Activated CD8-positive, alpha-beta T cell treated with anti-CD3 and anti-CD28 coated beads, Interleukin-2, amount 10 ng/mL, durations not matched to agents 7 days and 5 days (primary cell): ENCODE results near the gene UCK1. TPM values are rescaled to one million over a fixed set of nuclear protein-coding genes. Genes with fewer than 3 reads are reported as not detected.
"Not testable (repeated sequence)": the region's sequence is repeated elsewhere in the genome, so short reads cannot be mapped to it uniquely, and the experiment has no call there.

Experiments used
- ATAC-seq: fragments of 150-1000 bp; cut with Tn5 transposase; one replicate; pipeline ENCODE4 v1.10.0; 2021; ENCODE audit warnings: moderate library complexity
- CTCF ChIA-PET: fragments of 350-600 bp; sonication (Branson Sonifier 250); formaldehyde crosslinking; loops from one replicate; lab custom pipeline; 2021; ENCODE audit warnings: antibody characterized with exemption; lab: Charles Lee
- POLR2A ChIA-PET: fragments of 350-600 bp; sonication (Branson Sonifier 250); formaldehyde crosslinking; loops from one replicate; lab custom pipeline; 2021; ENCODE audit warnings: antibody characterized with exemption; lab: Charles Lee
- DNase-seq: peaks from one replicate; pipeline ENCODE4 v3.0.0-alpha.2; 2020
- H3K27ac Mint-ChIP-seq: one replicate; pipeline ENCODE4 v1.8.0; 2021; ENCODE audit warnings: mild to moderate bottlenecking, mixed read lengths
- H3K27me3 Mint-ChIP-seq: one replicate; pipeline ENCODE4 v1.8.0; 2021; ENCODE audit warnings: low read depth, mixed read lengths
- H3K36me3 Mint-ChIP-seq: one replicate; pipeline ENCODE4 v1.8.0; 2021; ENCODE audit warnings: low read depth, mixed read lengths
- H3K4me1 Mint-ChIP-seq: one replicate; pipeline ENCODE4 v1.8.0; 2021; ENCODE audit warnings: low read depth, mixed read lengths
- H3K4me3 Mint-ChIP-seq: one replicate; pipeline ENCODE4 v1.8.0; 2021; ENCODE audit warnings: mild to moderate bottlenecking, mixed read lengths
- H3K9me3 Mint-ChIP-seq: one replicate; pipeline ENCODE4 v1.8.0; 2022; ENCODE audit warnings: mixed read lengths; ENCODE audit not compliant: insufficient read depth
- total RNA-seq, 2 experiments: library from RNA; stranded (reverse); gene quantifications; one replicate each; pipeline ENCODE4 v1.2.3, GENCODE V29; 2021

Gene UCK1
- total RNA-seq, 2 experiments from 2014 or later, result 35.8 to 36.6 TPM

GRCh38 chr9:131517761-131518190 lies 13.3 kb downstream of the UCK1 start:
- no peaks in the 10 kb centered on the region for H3K9me3 Mint-ChIP-seq
- POLR2A ChIA-PET, result no interaction called here

DNA sequence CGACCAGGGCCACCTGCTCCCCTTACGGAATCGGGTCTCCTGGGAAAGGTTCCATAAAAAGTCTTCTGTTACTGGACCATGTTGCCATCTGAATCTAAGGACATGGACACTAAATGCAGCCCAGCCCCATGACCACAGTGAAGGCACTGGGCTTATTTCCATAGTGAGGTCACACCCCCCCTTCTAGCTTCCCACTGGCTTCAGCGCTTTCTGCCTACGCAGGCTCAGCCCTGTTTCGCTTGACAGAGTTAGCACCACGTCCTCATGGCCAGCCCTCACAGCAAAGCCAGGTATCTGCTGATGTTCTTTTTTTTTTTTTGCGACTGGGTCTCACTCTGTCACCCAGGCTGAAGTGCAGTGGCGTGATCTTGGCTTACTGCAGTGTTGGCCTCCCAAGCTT lies 14.1 kb downstream of the UCK1 start:
- ATAC-seq (no peak), DNase-seq (no peak)
- no peaks in the 10 kb centered on the region for H3K27me3 Mint-ChIP-seq
- ChIA-PET CTCF (no interaction called here), POLR2A (no interaction called here)
- H3K9me3 Mint-ChIP-seq, result no peaks in the 10 kb centered on the region
- no peaks in the 10 kb centered on the region for H3K4me1 Mint-ChIP-seq
- no peak overlapping the region for H3K4me3 Mint-ChIP-seq
- H3K36me3 Mint-ChIP-seq, result peaks cover 41% of the 10 kb centered on the region
- no peak overlapping the region for H3K27ac Mint-ChIP-seq

More at GRCh38 chr9:131517761-131518190, 13.3 kb downstream of the UCK1 start:
- DNase-seq (no peak), ATAC-seq (no peak)
- Mint-ChIP-seq H3K36me3 (peaks cover 41% of the 10 kb centered on the region), H3K27me3 (no peaks in the 10 kb centered on the region), H3K27ac (no peak overlapping the region), H3K4me1 (no peaks in the 10 kb centered on the region), H3K4me3 (no peak overlapping the region)
- CTCF ChIA-PET, result no interaction called here

DNA sequence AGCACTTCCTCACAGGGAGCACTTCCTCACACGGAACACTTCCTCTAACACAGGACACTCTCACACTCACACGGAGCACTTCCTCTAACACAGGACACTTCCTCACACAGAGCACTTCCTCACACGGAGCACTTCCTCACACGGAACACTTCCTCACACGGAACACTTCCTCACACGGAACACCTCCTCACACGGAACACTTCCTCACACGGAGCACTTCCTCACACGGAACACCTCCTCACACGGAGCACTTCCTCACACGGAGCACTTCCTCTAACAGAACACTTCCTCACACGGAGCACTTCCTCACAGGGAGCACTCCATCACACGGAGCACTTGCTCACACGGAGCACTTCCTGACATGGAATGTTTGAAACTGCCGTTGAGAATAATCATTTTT lies 15.0 kb downstream of the UCK1 start:
- Mint-ChIP-seq H3K27ac (no peak overlapping the region), H3K27me3 (no peaks in the 10 kb centered on the region), H3K36me3 (peaks cover 46% of the 10 kb centered on the region), H3K4me3 (no peak overlapping the region), H3K9me3 (no peaks in the 10 kb centered on the region), H3K4me1 (no peaks in the 10 kb centered on the region)
- ATAC-seq, result no peak
- ChIA-PET CTCF (no interaction called here), POLR2A (no interaction called here)
- no peak for DNase-seq

- H3K4me3 Mint-ChIP-seq, DNase-seq, H3K27ac Mint-ChIP-seq, H3K9me3 Mint-ChIP-seq, H3K27me3 Mint-ChIP-seq, CTCF ChIA-PET, H3K4me1 Mint-ChIP-seq, ATAC-seq, POLR2A ChIA-PET: not testable (repeated sequence)
- peaks cover 50% of the 10 kb centered on the region for H3K36me3 Mint-ChIP-seq
These were observed 15.5 kb downstream of the UCK1 start for GRCh38 chr9:131515559-131516031.

DNA sequence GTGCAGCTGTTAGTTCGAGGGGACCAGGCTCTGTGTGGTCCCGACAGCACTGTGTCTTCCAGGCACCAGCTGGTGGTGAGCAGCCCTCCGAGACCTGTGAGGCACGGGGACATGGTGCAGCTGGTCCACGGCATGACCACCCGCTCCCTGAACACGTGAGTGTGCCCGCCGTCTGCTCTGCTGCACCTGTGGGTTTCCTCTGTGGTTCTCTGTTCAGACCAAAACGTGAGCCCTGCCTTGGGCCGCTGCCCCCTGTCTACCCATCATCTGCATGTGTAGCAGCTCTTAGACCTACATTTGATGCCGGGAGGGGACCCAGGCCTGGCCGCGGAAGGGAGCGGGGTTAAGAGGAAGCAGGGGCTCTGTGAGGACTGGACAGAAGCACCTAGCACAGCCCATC lies 17.9 kb downstream of the UCK1 start:
- DNase-seq, result no peak
- H3K36me3 Mint-ChIP-seq, result peaks cover 48% of the 10 kb centered on the region
- no peak for ATAC-seq
- ChIA-PET CTCF (no interaction called here), POLR2A (no interaction called here)
- H3K27ac Mint-ChIP-seq, result peak overlapping the region; percentile 11
- H3K4me1 Mint-ChIP-seq, result no peaks in the 10 kb centered on the region
- no peaks in the 10 kb centered on the region for H3K27me3 Mint-ChIP-seq
- H3K4me3 Mint-ChIP-seq, result no peak overlapping the region
- H3K9me3 Mint-ChIP-seq, result no peaks in the 10 kb centered on the region

GRCh38 chr9:131511880-131512279 lies 19.2 kb downstream of the UCK1 start:
- POLR2A ChIA-PET, result no interaction called here
- H3K27ac Mint-ChIP-seq, result no peak overlapping the region
- ATAC-seq, result no peak
- H3K36me3 Mint-ChIP-seq, result peaks cover 46% of the 10 kb centered on the region
- H3K4me1 Mint-ChIP-seq, result no peaks in the 10 kb centered on the region
- no peaks in the 10 kb centered on the region for H3K9me3 Mint-ChIP-seq
- no peak for DNase-seq
- H3K27me3 Mint-ChIP-seq, result no peaks in the 10 kb centered on the region
- CTCF ChIA-PET, result interaction anchor here (1.0 kb wide), 1 partner anchor 152 kb away, joined by 3 read pairs; no protein-coding TSS in a partner anchor
- no peak overlapping the region for H3K4me3 Mint-ChIP-seq

DNA sequence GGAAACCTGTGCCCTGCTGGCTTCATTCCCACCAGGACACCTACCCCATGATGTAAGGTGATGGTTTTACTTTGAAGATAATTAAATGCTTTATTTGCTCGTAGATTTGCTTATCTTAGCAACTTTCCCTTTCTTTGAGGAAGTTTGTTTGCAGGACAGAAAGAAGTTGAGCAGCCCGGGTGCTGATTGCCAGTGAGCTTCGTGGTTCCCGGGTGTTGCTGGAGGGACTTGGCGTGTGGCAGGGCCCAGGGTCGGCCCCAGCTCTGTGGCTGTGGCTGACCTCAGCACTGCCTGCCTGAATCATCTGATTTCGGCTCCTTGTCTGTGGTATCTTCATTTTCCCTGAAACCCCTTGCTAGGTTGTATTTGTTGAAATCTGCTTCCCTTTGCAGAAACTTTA lies 19.6 kb downstream of the UCK1 start:
- CTCF ChIA-PET, result interaction anchor here (1.0 kb wide), 1 partner anchor 151 kb away, joined by 3 read pairs; no protein-coding TSS in a partner anchor
- no peaks in the 10 kb centered on the region for H3K9me3 Mint-ChIP-seq
- H3K27me3 Mint-ChIP-seq, result no peaks in the 10 kb centered on the region
- peak overlapping the region; percentile 2 for H3K27ac Mint-ChIP-seq
- peaks cover 48% of the 10 kb centered on the region for H3K36me3 Mint-ChIP-seq
- H3K4me1 Mint-ChIP-seq, result no peaks in the 10 kb centered on the region
- POLR2A ChIA-PET, result no interaction called here
- ATAC-seq (no peak), DNase-seq (no peak)
- no peak overlapping the region for H3K4me3 Mint-ChIP-seq

GRCh38 chr9:131505012-131505411 lies 26.1 kb downstream of the UCK1 start:
- Mint-ChIP-seq H3K9me3 (no peaks in the 10 kb centered on the region), H3K36me3 (peaks cover 42% of the 10 kb centered on the region), H3K4me1 (peaks cover 42% of the 10 kb centered on the region), H3K27me3 (no peaks in the 10 kb centered on the region), H3K4me3 (no peak overlapping the region), H3K27ac (no peak overlapping the region)
- ATAC-seq (no peak), DNase-seq (no peak)
- ChIA-PET POLR2A (no interaction called here), CTCF (no interaction called here)

- Mint-ChIP-seq H3K9me3 (no peaks in the 10 kb centered on the region), H3K4me3 (peak overlapping the region; percentile 94), H3K27me3 (no peaks in the 10 kb centered on the region), H3K27ac (peak overlapping the region; percentile 83), H3K36me3 (peaks cover 45% of the 10 kb centered on the region), H3K4me1 (peaks cover 54% of the 10 kb centered on the region)
- ATAC-seq (peak; percentile 41), DNase-seq (peak; percentile 79)
- ChIA-PET CTCF (interaction anchor here (0.8 to 1.6 kb wide), 7 partner anchors 26 to 240 kb away, joined by 3 to 6 read pairs (median 3); no protein-coding TSS in a partner anchor), POLR2A (interaction anchor here (0.8 to 1.3 kb wide), 3 partner anchors 36 to 239 kb away, joined by 3 read pairs; no protein-coding TSS in a partner anchor)
These were observed 27.2 kb downstream of the UCK1 start for GRCh38 chr9:131503626-131504465.

- Mint-ChIP-seq H3K36me3 (peaks cover 51% of the 10 kb centered on the region), H3K4me1 (peaks cover 61% of the 10 kb centered on the region), H3K4me3 (peak within 1 kb of the TSS; percentile 94), H3K9me3 (no peaks in the 10 kb centered on the region), H3K27me3 (no peaks in the 10 kb centered on the region), H3K27ac (peak within 1 kb of the TSS; percentile 83)
- peak; percentile 89 for DNase-seq
- CTCF ChIA-PET, result interaction anchor here (0.8 to 1.6 kb wide), 6 partner anchors 25 to 241 kb away, joined by 3 to 6 read pairs (median 3); no protein-coding TSS in a partner anchor
- POLR2A ChIA-PET, result interaction anchor here (0.7 to 1.3 kb wide), 4 partner anchors 36 to 240 kb away, joined by 3 to 4 read pairs (median 3); no protein-coding TSS in a partner anchor
- ATAC-seq, result peak; percentile 67
These were observed 28.1 kb downstream of the UCK1 start, which contains the start of gene POMT1 for GRCh38 chr9:131502781-131503625. POMT1 (plus strand) TSS chr9:131502918; CDS start chr9:131504219, 1,301 bp downstream.

DNA sequence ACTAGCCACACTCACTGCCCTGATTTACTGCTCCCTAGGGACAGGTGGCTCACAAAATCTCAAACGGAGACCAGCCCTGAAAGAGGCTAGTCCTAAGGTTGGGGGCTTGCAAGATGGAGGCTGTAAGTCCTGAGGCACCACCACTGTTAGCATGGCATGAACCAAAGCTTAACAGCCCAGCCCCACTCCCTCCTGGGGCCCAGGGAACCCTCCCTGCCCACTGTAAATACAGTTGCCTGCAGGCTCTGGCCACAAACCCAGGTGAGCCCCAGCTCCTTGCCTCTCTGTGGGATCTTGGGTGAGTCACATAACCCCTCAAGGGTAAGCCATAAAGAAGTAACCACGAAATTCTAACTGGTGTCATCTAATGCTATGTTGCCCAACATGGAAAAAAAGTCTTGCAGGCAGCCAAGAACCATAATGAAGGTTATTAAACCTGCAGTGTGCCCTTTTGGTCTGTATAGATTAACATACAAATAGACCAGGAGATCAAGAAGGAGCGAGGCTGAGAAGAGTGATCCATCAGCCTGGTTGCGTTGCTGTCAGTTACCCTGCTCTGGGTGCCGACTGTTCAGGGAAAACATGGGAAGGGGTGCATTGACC lies 30.0 kb downstream of the UCK1 start:
- Mint-ChIP-seq H3K4me1 (peaks cover 64% of the 10 kb centered on the region), H3K27me3 (no peaks in the 10 kb centered on the region), H3K27ac (peak overlapping the region; percentile 91), H3K36me3 (peaks cover 53% of the 10 kb centered on the region), H3K9me3 (no peaks in the 10 kb centered on the region), H3K4me3 (peak overlapping the region; percentile 94)
- peak; percentile 55 for ATAC-seq
- POLR2A ChIA-PET, result interaction anchor here (0.5 to 1.7 kb wide), 5 partner anchors 10 to 376 kb away, joined by 3 to 6 read pairs (median 4); partner anchors contain the start of gene NUP214
- CTCF ChIA-PET, result interaction anchor here (0.7 to 1.8 kb wide), 11 partner anchors 34 to 243 kb away, joined by 3 to 13 read pairs (median 4); no protein-coding TSS in a partner anchor
- peak; percentile 77 for DNase-seq
